CD4-positive, alpha-beta T cell treated with Interleukin-15 for 1 hour (primary cell): ENCODE results near the gene CD58.

Experiments used
- DNase-seq: peaks from one replicate; pipeline ENCODE4 v3.0.0-alpha.2; 2020

The CD58 gene

GRCh38 chr1:116490588-116490987 is 80.2 kb downstream of the CD58 start:
- no peak for DNase-seq

GRCh38 chr1:116489231-116489697 is 81.6 kb downstream of the CD58 start:
- no peak for DNase-seq

GRCh38 chr1:116488071-116488470 is 82.8 kb downstream of the CD58 start:
- DNase-seq = no peak

- DNase-seq = no peak
Observed at GRCh38 chr1:116487583-116487982, 83.2 kb downstream of the CD58 start.

GRCh38 chr1:116487031-116487430 is 83.8 kb downstream of the CD58 start:
- DNase-seq = no peak

- DNase-seq = no peak
Observed at GRCh38 chr1:116486424-116486823, 84.4 kb downstream of the CD58 start.

GRCh38 chr1:116485976-116486375 is 84.8 kb downstream of the CD58 start:
- DNase-seq = no peak

- peak; percentile 79 for DNase-seq
Observed at GRCh38 chr1:116485071-116485735, 85.6 kb downstream of the CD58 start.

- no peak for DNase-seq
Observed at GRCh38 chr1:116483481-116484309, 87.1 kb downstream of the CD58 start.

- DNase-seq = no peak
Observed at GRCh38 chr1:116482490-116482889, 88.3 kb downstream of the CD58 start.

- no peak for DNase-seq
Observed at GRCh38 chr1:116481934-116482333, 88.9 kb downstream of the CD58 start.

GRCh38 chr1:116478621-116479020 is 92.2 kb downstream of the CD58 start:
- no peak for DNase-seq

- DNase-seq = no peak
Observed at GRCh38 chr1:116477429-116477828, 93.4 kb downstream of the CD58 start.

GRCh38 chr1:116476321-116476720 is 94.5 kb downstream of the CD58 start:
- DNase-seq = no peak

- DNase-seq = no peak
Observed at GRCh38 chr1:116475850-116476218, 95.0 kb downstream of the CD58 start.

- DNase-seq = no peak
Observed at GRCh38 chr1:116474921-116475849, 95.6 kb downstream of the CD58 start.

GRCh38 chr1:116472431-116472961 is 98.3 kb downstream of the CD58 start:
- no peak for DNase-seq

GRCh38 chr1:116471241-116471640 is 99.6 kb downstream of the CD58 start:
- no peak for DNase-seq

- DNase-seq = no peak
Observed at GRCh38 chr1:116470671-116471070, 100.2 kb downstream of the CD58 start.

- DNase-seq = no peak
Observed at GRCh38 chr1:116466810-116467557, 103.8 kb downstream of the CD58 start.

GRCh38 chr1:116465845-116466685 is 104.8 kb downstream of the CD58 start:
- no peak for DNase-seq
